MV-4-11 (cell line): ENCODE results near the gene FSTL4.
A peak's percentile ranks its signal among the peaks of the same experiment; 100 is the strongest.
"Not testable (repeated sequence)": the region's sequence is repeated elsewhere in the genome, so short reads cannot be mapped to it uniquely, and the experiment has no call there.

Source experiments
- DNase-seq: peaks from one replicate; lab custom pipeline; 2025; lab: John Stamatoyannopoulos, UW

FSTL4 gene

GRCh38 chr5:133456933-133457402, 155.4 kb downstream of the FSTL4 start:
- DNase-seq = peak; percentile 67

- DNase-seq = no peak
Observed at GRCh38 chr5:133455676-133456075, 156.7 kb downstream of the FSTL4 start.

- DNase-seq = no peak
Observed at GRCh38 chr5:133454442-133454841, 157.9 kb downstream of the FSTL4 start.

GRCh38 chr5:133453831-133454230, 158.5 kb downstream of the FSTL4 start:
- no peak for DNase-seq

GRCh38 chr5:133453084-133453780, 159.1 kb downstream of the FSTL4 start:
- DNase-seq = no peak

GRCh38 chr5:133451926-133452325, 160.4 kb downstream of the FSTL4 start:
- DNase-seq = no peak

- no peak for DNase-seq
Observed at GRCh38 chr5:133450286-133450685, 162.1 kb downstream of the FSTL4 start.

GRCh38 chr5:133449181-133449580, 163.2 kb downstream of the FSTL4 start:
- no peak for DNase-seq

- no peak for DNase-seq
Observed at GRCh38 chr5:133446440-133446839, 165.9 kb downstream of the FSTL4 start.

- DNase-seq = no peak
Observed at GRCh38 chr5:133445744-133446143, 166.6 kb downstream of the FSTL4 start.

GRCh38 chr5:133445204-133445603, 167.1 kb downstream of the FSTL4 start:
- DNase-seq = not testable (repeated sequence)

- DNase-seq = no peak
Observed at GRCh38 chr5:133444711-133445110, 167.6 kb downstream of the FSTL4 start.

GRCh38 chr5:133441166-133441815, 171.1 kb downstream of the FSTL4 start:
- no peak for DNase-seq

- DNase-seq = no peak
Observed at GRCh38 chr5:133440467-133441115, 171.8 kb downstream of the FSTL4 start.

GRCh38 chr5:133439859-133440258, 172.5 kb downstream of the FSTL4 start:
- DNase-seq = no peak

- DNase-seq = no peak
Observed at GRCh38 chr5:133438487-133438886, 173.9 kb downstream of the FSTL4 start.

GRCh38 chr5:133434336-133434735, 178.0 kb downstream of the FSTL4 start:
- DNase-seq = no peak

- DNase-seq = no peak
Observed at GRCh38 chr5:133433641-133434040, 178.7 kb downstream of the FSTL4 start.

GRCh38 chr5:133432956-133433532, 179.3 kb downstream of the FSTL4 start:
- DNase-seq = no peak

- DNase-seq = no peak
Observed at GRCh38 chr5:133431326-133431865, 180.9 kb downstream of the FSTL4 start.

GRCh38 chr5:133430095-133430494, 182.2 kb downstream of the FSTL4 start:
- DNase-seq = no peak

GRCh38 chr5:133429046-133429445, 183.3 kb downstream of the FSTL4 start:
- DNase-seq = no peak
